ENCODE results near the gene MAPKAP1. TPM values are rescaled to one million over a fixed set of nuclear protein-coding genes. Genes with fewer than 3 reads are reported as not detected.

MAPKAP1 gene
- total RNA-seq, 1 donor from 2014 or later: 67.3 TPM

- H3K36me3 Mint-ChIP-seq: no peaks in the 10 kb centered on the region
- H3K4me1 Mint-ChIP-seq (ENCODE audit: unreplicated experiment): peaks cover 38% of the 10 kb centered on the region
- H3K27ac Mint-ChIP-seq: peak within 1 kb of the TSS; percentile 92
- H3K27me3 Mint-ChIP-seq: peaks cover 9% of the 10 kb centered on the region
- TF ChIP-seq, protein P1, sequence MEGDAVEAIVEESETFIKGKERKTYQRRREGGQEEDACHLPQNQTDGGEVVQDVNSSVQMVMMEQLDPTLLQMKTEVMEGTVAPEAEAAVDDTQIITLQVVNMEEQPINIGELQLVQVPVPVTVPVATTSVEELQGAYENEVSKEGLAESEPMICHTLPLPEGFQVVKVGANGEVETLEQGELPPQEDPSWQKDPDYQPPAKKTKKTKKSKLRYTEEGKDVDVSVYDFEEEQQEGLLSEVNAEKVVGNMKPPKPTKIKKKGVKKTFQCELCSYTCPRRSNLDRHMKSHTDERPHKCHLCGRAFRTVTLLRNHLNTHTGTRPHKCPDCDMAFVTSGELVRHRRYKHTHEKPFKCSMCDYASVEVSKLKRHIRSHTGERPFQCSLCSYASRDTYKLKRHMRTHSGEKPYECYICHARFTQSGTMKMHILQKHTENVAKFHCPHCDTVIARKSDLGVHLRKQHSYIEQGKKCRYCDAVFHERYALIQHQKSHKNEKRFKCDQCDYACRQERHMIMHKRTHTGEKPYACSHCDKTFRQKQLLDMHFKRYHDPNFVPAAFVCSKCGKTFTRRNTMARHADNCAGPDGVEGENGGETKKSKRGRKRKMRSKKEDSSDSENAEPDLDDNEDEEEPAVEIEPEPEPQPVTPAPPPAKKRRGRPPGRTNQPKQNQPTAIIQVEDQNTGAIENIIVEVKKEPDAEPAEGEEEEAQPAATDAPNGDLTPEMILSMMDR (conservative IDR thresholded peaks at IDR 0.05): no peak
- DNase-seq (ENCODE audit: extremely low spot score, unreplicated experiment): peak; percentile 73
- H3K9me3 Mint-ChIP-seq: no peaks in the 10 kb centered on the region
- peak within 1 kb of the TSS; percentile 96 for H3K4me3 Mint-ChIP-seq
Observed at GRCh38 chr9:125747053-125747764, 40.2 kb upstream of the MAPKAP1 start, which contains the start of gene PBX3. TSS of gene PBX3 (plus strand) at chr9:125747373.

GRCh38 chr9:125746774-125747052 is 39.7 kb upstream of the MAPKAP1 start:
- no peak overlapping the region for H3K27ac Mint-ChIP-seq
- H3K4me3 Mint-ChIP-seq: no peak overlapping the region

GRCh38 chr9:125746017-125746773 is 39.2 kb upstream of the MAPKAP1 start:
- peaks cover 9% of the 10 kb centered on the region for H3K27me3 Mint-ChIP-seq

More at GRCh38 chr9:125746774-125747052, 39.7 kb upstream of the MAPKAP1 start:
- TF ChIP-seq, protein P1 (conservative IDR thresholded peaks at IDR 0.05): no peak
- no peak for DNase-seq (ENCODE audit: extremely low spot score, unreplicated experiment)
- Mint-ChIP-seq H3K4me1 (ENCODE audit: unreplicated experiment) (peaks cover 33% of the 10 kb centered on the region), H3K27me3 (peaks cover 9% of the 10 kb centered on the region), H3K9me3 (no peaks in the 10 kb centered on the region), H3K36me3 (no peaks in the 10 kb centered on the region)

DNA sequence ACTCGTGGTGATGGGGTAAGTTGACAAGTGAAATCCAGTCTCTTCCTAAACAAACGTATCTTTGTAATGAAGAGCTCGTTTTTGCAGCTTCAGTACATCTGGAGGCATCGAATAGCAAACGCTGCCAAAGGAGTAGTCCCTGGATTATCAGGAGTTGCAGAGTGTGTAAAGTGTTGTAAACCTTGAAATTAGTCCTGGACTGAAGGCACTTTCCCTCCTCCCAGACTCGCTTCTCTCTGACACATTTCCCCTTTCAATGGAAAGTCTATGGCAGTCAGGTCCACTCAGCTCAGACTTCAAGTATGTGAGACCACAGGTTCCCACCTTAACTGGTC is 38.6 kb upstream of the MAPKAP1 start:
- Mint-ChIP-seq H3K4me3 (peak overlapping the region; percentile 96), H3K4me1 (ENCODE audit: unreplicated experiment) (peaks cover 24% of the 10 kb centered on the region), H3K36me3 (no peaks in the 10 kb centered on the region), H3K9me3 (no peaks in the 10 kb centered on the region), H3K27ac (peak overlapping the region; percentile 92), H3K27me3 (peaks cover 9% of the 10 kb centered on the region)
- DNase-seq (ENCODE audit: extremely low spot score, unreplicated experiment): no peak
- TF ChIP-seq, protein P1 (conservative IDR thresholded peaks at IDR 0.05): no peak

More at GRCh38 chr9:125746017-125746773, 39.2 kb upstream of the MAPKAP1 start:
- TF ChIP-seq, protein P1 (conservative IDR thresholded peaks at IDR 0.05): no peak
- Mint-ChIP-seq H3K4me1 (ENCODE audit: unreplicated experiment) (peaks cover 27% of the 10 kb centered on the region), H3K36me3 (no peaks in the 10 kb centered on the region), H3K9me3 (no peaks in the 10 kb centered on the region), H3K4me3 (peak overlapping the region; percentile 96), H3K27ac (peak overlapping the region; percentile 92)
- DNase-seq (ENCODE audit: extremely low spot score, unreplicated experiment): peak; percentile 94

DNA sequence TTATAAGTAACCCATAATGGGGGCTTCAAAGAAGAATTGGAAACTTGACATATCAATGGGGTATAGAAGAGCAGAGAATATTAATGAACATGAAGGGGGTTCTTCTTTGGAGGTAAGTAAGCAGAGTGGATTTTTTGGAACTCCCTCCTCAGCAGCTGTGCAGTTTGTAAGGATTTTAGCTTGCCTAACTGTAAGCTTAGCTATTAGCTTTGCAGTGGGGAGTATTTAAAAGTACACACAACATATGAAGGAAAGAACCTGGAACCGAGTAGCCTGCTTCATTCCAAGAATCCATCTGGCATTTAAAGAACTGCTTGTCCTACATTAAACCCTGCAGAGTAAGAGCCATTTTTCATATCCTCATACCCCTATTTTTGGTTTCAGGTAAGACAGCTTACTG is 38.0 kb upstream of the MAPKAP1 start:
- Mint-ChIP-seq H3K9me3 (no peaks in the 10 kb centered on the region), H3K27ac (peak overlapping the region; percentile 92), H3K4me1 (ENCODE audit: unreplicated experiment) (peaks cover 18% of the 10 kb centered on the region), H3K36me3 (no peaks in the 10 kb centered on the region), H3K27me3 (peaks cover 9% of the 10 kb centered on the region), H3K4me3 (peak overlapping the region; percentile 96)
- TF ChIP-seq, protein P1 (conservative IDR thresholded peaks at IDR 0.05): no peak
- no peak for DNase-seq (ENCODE audit: extremely low spot score, unreplicated experiment)

Measured in type B pancreatic cell (in vitro differentiated cells).